Measurements from ENCODE around the gene FOXF1.

DNA sequence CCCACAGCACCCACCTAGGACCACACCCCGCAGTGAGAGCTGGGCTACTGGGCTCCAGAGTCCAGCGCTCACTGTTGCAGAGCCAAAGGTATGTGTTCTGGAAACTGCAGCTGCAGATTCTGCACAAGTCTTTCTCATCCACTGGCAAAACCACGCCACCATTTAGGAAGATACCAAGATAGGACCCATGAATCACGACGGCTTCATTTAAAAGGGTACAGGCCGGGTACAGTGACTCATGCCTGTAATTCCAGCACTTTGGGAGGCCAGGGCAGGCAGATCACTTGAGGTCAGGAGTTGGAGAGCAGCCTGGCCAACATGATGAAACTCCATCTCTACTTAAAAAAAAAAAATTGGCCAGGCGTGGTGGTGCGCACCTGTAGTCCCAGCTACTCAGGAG lies 18.8 kb downstream of the FOXF1 start:
- TF ChIP-seq TCF7 (CRISPR knock-in tag; IDR thresholded peaks at IDR 0.05; ENCODE audit: low read depth), result no peak
- no peak for TF ChIP-seq NFYB (CRISPR knock-in tag; conservative IDR thresholded peaks at IDR 0.05; ENCODE audit: low read depth)
- TF ChIP-seq, protein P1, sequence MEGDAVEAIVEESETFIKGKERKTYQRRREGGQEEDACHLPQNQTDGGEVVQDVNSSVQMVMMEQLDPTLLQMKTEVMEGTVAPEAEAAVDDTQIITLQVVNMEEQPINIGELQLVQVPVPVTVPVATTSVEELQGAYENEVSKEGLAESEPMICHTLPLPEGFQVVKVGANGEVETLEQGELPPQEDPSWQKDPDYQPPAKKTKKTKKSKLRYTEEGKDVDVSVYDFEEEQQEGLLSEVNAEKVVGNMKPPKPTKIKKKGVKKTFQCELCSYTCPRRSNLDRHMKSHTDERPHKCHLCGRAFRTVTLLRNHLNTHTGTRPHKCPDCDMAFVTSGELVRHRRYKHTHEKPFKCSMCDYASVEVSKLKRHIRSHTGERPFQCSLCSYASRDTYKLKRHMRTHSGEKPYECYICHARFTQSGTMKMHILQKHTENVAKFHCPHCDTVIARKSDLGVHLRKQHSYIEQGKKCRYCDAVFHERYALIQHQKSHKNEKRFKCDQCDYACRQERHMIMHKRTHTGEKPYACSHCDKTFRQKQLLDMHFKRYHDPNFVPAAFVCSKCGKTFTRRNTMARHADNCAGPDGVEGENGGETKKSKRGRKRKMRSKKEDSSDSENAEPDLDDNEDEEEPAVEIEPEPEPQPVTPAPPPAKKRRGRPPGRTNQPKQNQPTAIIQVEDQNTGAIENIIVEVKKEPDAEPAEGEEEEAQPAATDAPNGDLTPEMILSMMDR (IDR thresholded peaks at IDR 0.05), result no peak
- TF ChIP-seq NR3C1 (CRISPR knock-in tag; conservative IDR thresholded peaks at IDR 0.05; ENCODE audit: low read depth), result no peak

Data from WTC11 (cell line).